Fibroblast of lung (primary cell): ENCODE measurements around the gene MSANTD2. TPM values are rescaled to one million over a fixed set of nuclear protein-coding genes. Genes with fewer than 3 reads are reported as not detected.

Source experiments
- DNase-seq, 2 donors: peaks; one replicate each; pipeline versions ENCODE4 v3.0.0 to v3.0.0-alpha.2; 2010; ENCODE audit warnings: low read depth in 2 of 2
- H2AFZ ChIP-seq: 2 replicates; pipeline ENCODE4 v1.5.1; 2012; ENCODE audit warnings: low read length, control low read depth, inconsistent platforms
- H3K27ac ChIP-seq: 2 replicates; pipeline ENCODE4 v1.5.1; 2011; ENCODE audit warnings: low read length, control low read depth; ENCODE audit not compliant: insufficient read depth
- H3K27me3 ChIP-seq: 2 replicates; pipeline ENCODE4 v1.5.1; 2011; ENCODE audit warnings: mild to moderate bottlenecking, low read length; ENCODE audit not compliant: control insufficient read depth, insufficient read depth
- H3K36me3 ChIP-seq: 2 replicates; pipeline ENCODE4 v1.5.1; 2011; ENCODE audit warnings: low read length; ENCODE audit not compliant: control insufficient read depth, insufficient read depth
- H3K4me1 ChIP-seq: 2 replicates; pipeline ENCODE4 v1.5.1; 2011; ENCODE audit warnings: low read length; ENCODE audit not compliant: control insufficient read depth, insufficient read depth; ENCODE audit errors: extremely low read depth
- H3K4me2 ChIP-seq: 2 replicates; pipeline ENCODE4 v1.5.1; 2011; ENCODE audit warnings: low read length, control low read depth; ENCODE audit not compliant: insufficient read depth; ENCODE audit errors: extremely low read depth
- H3K4me3 ChIP-seq, 4 experiments: fragments of 200-600 bp in 1 of 4; sonication (generic) in 1 of 4; replicated peaks in 1 of 4; 2 replicates each; pipeline ENCODE4 v1.5.1; 2011 to 2016; ENCODE audit warnings: low read length in 4 of 4, low read depth in 3 of 4, mild to moderate bottlenecking in 3 of 4, control low read depth in 2 of 4, inconsistent platforms in 1 of 4, mixed read lengths in 1 of 4; ENCODE audit not compliant: insufficient read depth in 1 of 4; ENCODE audit errors: control extremely low read depth in 1 of 4
- H3K79me2 ChIP-seq: 2 replicates; pipeline ENCODE4 v1.5.1; 2012; ENCODE audit warnings: mild to moderate bottlenecking, low read length, inconsistent platforms; ENCODE audit not compliant: control insufficient read depth, insufficient read depth
- H3K9ac ChIP-seq: 2 replicates; pipeline ENCODE4 v1.5.1; 2011; ENCODE audit warnings: mild to moderate bottlenecking, low read length, control low read depth; ENCODE audit not compliant: insufficient read depth
- H3K9me3 ChIP-seq: 2 replicates; pipeline ENCODE4 v1.5.1; 2012; ENCODE audit warnings: low read depth, low read length; ENCODE audit not compliant: control insufficient read depth, insufficient read depth
- H4K20me1 ChIP-seq: 2 replicates; pipeline ENCODE4 v1.5.1; 2011; ENCODE audit warnings: low read length; ENCODE audit not compliant: control insufficient read depth, insufficient read depth; ENCODE audit errors: extremely low read depth
- EZH2 ChIP-seq: IDR thresholded peaks from 2 replicates; pipeline ENCODE4 v1.5.1; 2012; ENCODE audit warnings: low read length, control low read depth, mild to moderate bottlenecking; ENCODE audit errors: missing control alignments
- polyA plus RNA-seq, 2 donors: library from polyadenylated mRNA; depleted of rRNA in 1 of 2; stranded (reverse) in 1 of 2; unstranded in 1 of 2; fragments of >200 nt; gene quantifications; 2 replicates each; pipeline ENCODE4 v1.2.1, GENCODE V29; 2011 to 2012; ENCODE audit warnings: missing spikeins in 1 of 2
- total RNA-seq: library from RNA; depleted of rRNA; stranded (reverse); fragments of >200 nt; gene quantifications from 2 replicates; pipeline ENCODE4 v1.2.1, GENCODE V29; 2014
- TF ChIP-seq, protein P1 (sequence below), 2 donors: IDR thresholded peaks in 1 of 2; conservative IDR thresholded peaks in 1 of 2; 1 replicate in 1 of 2; 2 replicates in 1 of 2; pipeline ENCODE4 v1.5.1; 2011 to 2012; ENCODE audit warnings: low read length in 2 of 2, control low read depth in 1 of 2, inconsistent platforms in 1 of 2, low read depth in 1 of 2, mild to moderate bottlenecking in 1 of 2

Gene MSANTD2
- total and polyA plus RNA-seq, 2 donors (not counting 1 experiment from before 2014, with no cell fraction given), result 6.3 to 6.6 TPM

DNA sequence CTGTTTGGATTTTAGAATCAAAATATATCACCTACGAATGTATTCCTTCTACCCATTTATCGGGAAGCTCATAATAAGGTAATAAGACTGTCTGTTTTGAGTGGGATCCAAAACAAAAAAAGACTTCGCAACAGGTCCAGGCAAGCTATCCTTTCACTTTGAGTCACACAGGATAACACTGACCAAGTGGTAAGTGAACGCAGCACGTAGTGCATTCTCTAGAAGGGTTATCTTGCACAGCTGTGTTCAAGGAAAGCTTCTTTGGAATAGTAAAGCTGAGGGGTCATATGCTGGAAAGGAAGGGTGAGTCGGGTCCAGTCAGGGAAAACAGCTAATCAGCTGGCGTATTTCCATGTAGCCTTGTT is 82.8 kb downstream of the MSANTD2 start:
- peak overlapping the region; percentile 42 for H2AFZ ChIP-seq
- peak in 1 of 2 donors; percentile 36 for DNase-seq
- H3K4me1 ChIP-seq, result no peaks in the 10 kb centered on the region
- no peak overlapping the region for H3K9ac ChIP-seq
- no peaks in the 10 kb centered on the region for H3K79me2 ChIP-seq
- no peaks in the 10 kb centered on the region for H3K36me3 ChIP-seq
- peak overlapping the region in 3 of 4 experiments; percentile 6 to 57 (median 11) for H3K4me3 ChIP-seq
- no peaks in the 10 kb centered on the region for H4K20me1 ChIP-seq
- H3K4me2 ChIP-seq, result peak overlapping the region; percentile 96
- TF ChIP-seq, protein P1, sequence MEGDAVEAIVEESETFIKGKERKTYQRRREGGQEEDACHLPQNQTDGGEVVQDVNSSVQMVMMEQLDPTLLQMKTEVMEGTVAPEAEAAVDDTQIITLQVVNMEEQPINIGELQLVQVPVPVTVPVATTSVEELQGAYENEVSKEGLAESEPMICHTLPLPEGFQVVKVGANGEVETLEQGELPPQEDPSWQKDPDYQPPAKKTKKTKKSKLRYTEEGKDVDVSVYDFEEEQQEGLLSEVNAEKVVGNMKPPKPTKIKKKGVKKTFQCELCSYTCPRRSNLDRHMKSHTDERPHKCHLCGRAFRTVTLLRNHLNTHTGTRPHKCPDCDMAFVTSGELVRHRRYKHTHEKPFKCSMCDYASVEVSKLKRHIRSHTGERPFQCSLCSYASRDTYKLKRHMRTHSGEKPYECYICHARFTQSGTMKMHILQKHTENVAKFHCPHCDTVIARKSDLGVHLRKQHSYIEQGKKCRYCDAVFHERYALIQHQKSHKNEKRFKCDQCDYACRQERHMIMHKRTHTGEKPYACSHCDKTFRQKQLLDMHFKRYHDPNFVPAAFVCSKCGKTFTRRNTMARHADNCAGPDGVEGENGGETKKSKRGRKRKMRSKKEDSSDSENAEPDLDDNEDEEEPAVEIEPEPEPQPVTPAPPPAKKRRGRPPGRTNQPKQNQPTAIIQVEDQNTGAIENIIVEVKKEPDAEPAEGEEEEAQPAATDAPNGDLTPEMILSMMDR (conservative IDR thresholded peaks at IDR 0.05 in 1 of 2, IDR thresholded peaks at IDR 0.05 in 1 of 2; ENCODE audit: low read depth in 1 of 2, low read length in 2 of 2), result no peak
- no peak for TF ChIP-seq EZH2
- peaks cover 38% of the 10 kb centered on the region for H3K27me3 ChIP-seq
- H3K27ac ChIP-seq, result no peak overlapping the region
- no peaks in the 10 kb centered on the region for H3K9me3 ChIP-seq

DNA sequence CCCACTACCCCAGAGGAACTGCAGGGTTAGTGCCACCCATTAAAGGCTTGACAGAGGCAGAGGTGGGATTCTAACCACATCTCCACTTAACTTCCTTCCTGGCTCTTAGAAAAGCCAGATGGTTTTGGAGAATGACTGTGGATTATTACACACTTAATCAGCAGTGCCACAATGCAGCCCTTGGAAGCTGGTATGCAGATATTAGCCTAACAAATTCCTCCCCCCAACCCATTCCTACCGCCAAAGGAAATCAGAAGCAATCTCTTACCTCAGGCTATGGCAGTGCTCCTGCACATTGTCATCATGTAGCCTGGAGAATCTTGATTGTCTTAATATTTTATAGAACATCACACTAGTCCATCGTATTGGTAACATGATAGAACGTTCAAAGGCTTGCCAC is 83.6 kb downstream of the MSANTD2 start:
- Histone ChIP-seq H3K4me2 (no peak overlapping the region), H3K9me3 (no peaks in the 10 kb centered on the region), H3K27me3 (peaks cover 30% of the 10 kb centered on the region), H4K20me1 (no peaks in the 10 kb centered on the region), H3K36me3 (no peaks in the 10 kb centered on the region), H3K9ac (no peak overlapping the region), H3K79me2 (no peaks in the 10 kb centered on the region), H2AFZ (no peak overlapping the region), H3K4me1 (no peaks in the 10 kb centered on the region), H3K27ac (no peak overlapping the region), H3K4me3 (no peak overlapping the region)
- TF ChIP-seq, protein P1 (conservative IDR thresholded peaks at IDR 0.05 in 1 of 2, IDR thresholded peaks at IDR 0.05 in 1 of 2; ENCODE audit: low read depth in 1 of 2, low read length in 2 of 2), result no peak
- TF ChIP-seq EZH2, result no peak
- DNase-seq, result peak in 1 of 2 donors; percentile 61

Other genes starting within 250 kb of the MSANTD2 start
- not detected in 2 replicates for gene OR8A1, start 230.4 kb downstream of the MSANTD2 start, total RNA-seq
- not detected in 2 replicates for gene OR8A1, start 230.4 kb downstream of the MSANTD2 start, polyA plus RNA-seq
- gene PANX3, start 189.0 kb downstream of the MSANTD2 start, total RNA-seq, result not detected in 2 replicates
- not detected in 2 replicates for gene PANX3, start 189.0 kb downstream of the MSANTD2 start, polyA plus RNA-seq
- 30.0 and 36.2 TPM in 2 replicates for gene TBRG1, start 177.5 kb downstream of the MSANTD2 start, total RNA-seq
- gene TBRG1, start 177.5 kb downstream of the MSANTD2 start, polyA plus RNA-seq, result 21.6 and 31.0 TPM in 2 replicates
- gene SIAE, start 126.7 kb downstream of the MSANTD2 start, total RNA-seq, result 23.1 and 28.9 TPM in 2 replicates
- 42.3 and 67.0 TPM in 2 replicates for gene SIAE, start 126.7 kb downstream of the MSANTD2 start, polyA plus RNA-seq
- 10.0 and 18.0 TPM in 2 replicates for gene SPA17, start 126.5 kb downstream of the MSANTD2 start, total RNA-seq
- gene SPA17, start 126.5 kb downstream of the MSANTD2 start, polyA plus RNA-seq, result 19.1 and 27.0 TPM in 2 replicates
- gene NRGN, start 60.5 kb downstream of the MSANTD2 start, total RNA-seq, result 0.17 TPM in 1 of 2 replicates, not detected in the other
- gene NRGN, start 60.5 kb downstream of the MSANTD2 start, polyA plus RNA-seq, result 4.9 and 10.8 TPM in 2 replicates
- not detected in 2 replicates for gene VSIG2, start 48.2 kb downstream of the MSANTD2 start, total RNA-seq
- gene VSIG2, start 48.2 kb downstream of the MSANTD2 start, polyA plus RNA-seq, result 0.06 TPM in 1 of 2 replicates, not detected in the other
- gene ESAM, start 38.1 kb downstream of the MSANTD2 start, total RNA-seq, result under 0.01 and 0.26 TPM in 2 replicates
- 0.10 and 2.7 TPM in 2 replicates for gene ESAM, start 38.1 kb downstream of the MSANTD2 start, polyA plus RNA-seq
- gene ROBO3, start 65.0 kb upstream of the MSANTD2 start, total RNA-seq, result 11.6 and 25.4 TPM in 2 replicates
- 7.2 and 8.8 TPM in 2 replicates for gene ROBO3, start 65.0 kb upstream of the MSANTD2 start, polyA plus RNA-seq
- 0.26 and 0.66 TPM in 2 replicates for gene ROBO4, start 97.5 kb upstream of the MSANTD2 start, total RNA-seq
- gene ROBO4, start 97.5 kb upstream of the MSANTD2 start, polyA plus RNA-seq, result 0.45 and 0.63 TPM in 2 replicates
- gene HEPN1, start 118.8 kb upstream of the MSANTD2 start, total RNA-seq, result not detected in 2 replicates
- gene HEPN1, start 118.8 kb upstream of the MSANTD2 start, polyA plus RNA-seq, result not detected in 2 replicates
- gene HEPACAM, start 135.6 kb upstream of the MSANTD2 start, total RNA-seq, result under 0.01 TPM in 1 of 2 replicates, not detected in the other
- 0.08 and 0.11 TPM in 2 replicates for gene HEPACAM, start 135.6 kb upstream of the MSANTD2 start, polyA plus RNA-seq
- gene CCDC15, start 153.8 kb upstream of the MSANTD2 start, total RNA-seq, result 0.77 and 2.3 TPM in 2 replicates
- gene CCDC15, start 153.8 kb upstream of the MSANTD2 start, polyA plus RNA-seq, result 1.2 and 4.0 TPM in 2 replicates